AG04449 (cell line): ENCODE measurements around the gene CRISPLD2.

Source experiments
- CTCF ChIA-PET: fragments of 350-600 bp; formaldehyde crosslinking; extraction: SDS; loops from one replicate; lab custom pipeline; 2021; ENCODE audit warnings: antibody characterized with exemption; lab: Yijun Ruan, JAX
- POLR2A ChIA-PET: fragments of 400-600, 350-600 bp; formaldehyde crosslinking; extraction: SDS; loops from one replicate; lab custom pipeline; 2020; ENCODE audit warnings: antibody characterized with exemption, inconsistent platforms; lab: Yijun Ruan, JAX
- DNase-seq: peaks from one replicate; pipeline ENCODE4 v3.0.0-alpha.2; 2010; ENCODE audit warnings: low read depth, low spot score
- H3K4me3 ChIP-seq: 2 replicates; pipeline ENCODE4 v1.5.1; 2011; ENCODE audit warnings: low read depth, mild to moderate bottlenecking, control low read depth, low read length
- TF ChIP-seq, protein P1 (sequence below): IDR thresholded peaks from one replicate; pipeline ENCODE4 v1.5.1; 2011; ENCODE audit warnings: mild to moderate bottlenecking, moderate library complexity, low read length, control low read depth, inconsistent platforms; ENCODE audit not compliant: insufficient read depth; ENCODE audit errors: missing control alignments

Gene CRISPLD2

DNA sequence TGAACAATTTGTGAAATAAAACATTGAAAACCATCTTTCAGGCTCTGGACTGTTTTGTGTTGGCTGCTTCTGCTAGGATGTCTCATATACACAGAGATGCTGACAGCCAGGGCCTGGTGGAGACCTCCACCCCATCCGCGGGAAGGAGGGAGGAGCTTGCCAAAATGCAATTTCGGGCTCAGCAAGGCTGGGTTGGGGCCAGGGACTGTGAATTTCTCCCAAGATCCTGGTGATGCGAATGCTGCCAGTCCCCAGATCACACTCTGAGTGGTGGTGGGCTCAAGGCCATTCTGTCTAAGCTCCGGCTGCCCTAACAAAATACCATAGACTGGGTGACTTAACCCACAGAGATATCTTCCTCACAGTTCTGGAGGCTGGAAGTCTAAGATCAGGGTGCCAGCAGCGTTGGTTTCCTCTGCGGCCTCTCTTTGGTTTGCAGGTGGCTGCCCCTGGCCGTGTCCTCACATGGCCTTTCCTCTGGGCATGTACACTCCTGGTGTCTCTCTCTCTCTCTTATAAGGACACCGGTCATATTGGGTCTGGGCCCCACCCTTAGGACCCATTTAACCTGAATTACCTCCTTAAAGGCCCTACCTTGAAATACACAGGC, 89.8 kb downstream of the CRISPLD2 start:
- ChIA-PET CTCF (no interaction called here), POLR2A (interaction anchor here (0.6 kb wide), 1 partner anchor 29 kb away, joined by 3 read pairs; no protein-coding TSS in a partner anchor)
- H3K4me3 ChIP-seq = no peak overlapping the region
- TF ChIP-seq, protein P1, sequence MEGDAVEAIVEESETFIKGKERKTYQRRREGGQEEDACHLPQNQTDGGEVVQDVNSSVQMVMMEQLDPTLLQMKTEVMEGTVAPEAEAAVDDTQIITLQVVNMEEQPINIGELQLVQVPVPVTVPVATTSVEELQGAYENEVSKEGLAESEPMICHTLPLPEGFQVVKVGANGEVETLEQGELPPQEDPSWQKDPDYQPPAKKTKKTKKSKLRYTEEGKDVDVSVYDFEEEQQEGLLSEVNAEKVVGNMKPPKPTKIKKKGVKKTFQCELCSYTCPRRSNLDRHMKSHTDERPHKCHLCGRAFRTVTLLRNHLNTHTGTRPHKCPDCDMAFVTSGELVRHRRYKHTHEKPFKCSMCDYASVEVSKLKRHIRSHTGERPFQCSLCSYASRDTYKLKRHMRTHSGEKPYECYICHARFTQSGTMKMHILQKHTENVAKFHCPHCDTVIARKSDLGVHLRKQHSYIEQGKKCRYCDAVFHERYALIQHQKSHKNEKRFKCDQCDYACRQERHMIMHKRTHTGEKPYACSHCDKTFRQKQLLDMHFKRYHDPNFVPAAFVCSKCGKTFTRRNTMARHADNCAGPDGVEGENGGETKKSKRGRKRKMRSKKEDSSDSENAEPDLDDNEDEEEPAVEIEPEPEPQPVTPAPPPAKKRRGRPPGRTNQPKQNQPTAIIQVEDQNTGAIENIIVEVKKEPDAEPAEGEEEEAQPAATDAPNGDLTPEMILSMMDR = no peak
- DNase-seq = no peak

DNA sequence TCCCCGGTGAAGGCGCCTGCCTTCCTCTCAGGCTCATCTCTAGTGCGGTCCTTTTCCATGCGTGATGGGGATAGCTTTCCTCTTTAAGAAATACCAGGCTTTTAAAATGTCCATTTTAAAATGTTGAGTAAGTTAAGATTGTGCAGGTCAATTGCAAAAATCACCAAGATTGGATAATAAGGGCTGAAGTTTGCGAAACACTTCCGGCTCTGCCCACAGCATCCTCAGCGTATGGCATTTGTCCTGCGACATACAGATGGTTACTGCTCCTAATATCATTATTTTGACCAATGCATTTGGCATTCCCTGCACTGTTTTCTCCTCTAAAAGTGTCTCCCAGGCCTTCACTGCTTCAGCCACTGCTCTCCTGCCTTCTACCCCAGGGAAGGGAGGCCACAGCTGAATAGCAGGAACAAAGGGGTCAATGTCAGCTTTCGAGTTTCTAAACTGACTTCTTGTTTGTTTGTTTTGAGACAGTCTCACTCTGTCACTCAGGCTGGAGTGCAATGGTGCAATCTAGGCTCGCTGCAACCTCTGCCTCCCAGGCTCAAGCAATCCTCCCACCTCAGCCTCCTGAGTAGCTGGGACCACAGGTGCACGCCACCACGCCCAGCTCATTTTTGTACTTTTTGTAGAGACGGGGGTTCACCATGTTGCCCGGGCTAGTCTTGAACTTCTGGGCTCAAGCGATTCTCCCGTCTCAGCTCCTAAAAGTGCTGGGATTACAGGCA, 91.9 kb downstream of the CRISPLD2 start:
- ChIA-PET POLR2A (no interaction called here), CTCF (interaction anchor here (1.3 to 2.4 kb wide), 2 partner anchors 14 to 59 kb away, joined by 3 to 10 read pairs; no protein-coding TSS in a partner anchor)
- no peak for DNase-seq
- H3K4me3 ChIP-seq = no peak overlapping the region
- TF ChIP-seq, protein P1 = no peak

DNA sequence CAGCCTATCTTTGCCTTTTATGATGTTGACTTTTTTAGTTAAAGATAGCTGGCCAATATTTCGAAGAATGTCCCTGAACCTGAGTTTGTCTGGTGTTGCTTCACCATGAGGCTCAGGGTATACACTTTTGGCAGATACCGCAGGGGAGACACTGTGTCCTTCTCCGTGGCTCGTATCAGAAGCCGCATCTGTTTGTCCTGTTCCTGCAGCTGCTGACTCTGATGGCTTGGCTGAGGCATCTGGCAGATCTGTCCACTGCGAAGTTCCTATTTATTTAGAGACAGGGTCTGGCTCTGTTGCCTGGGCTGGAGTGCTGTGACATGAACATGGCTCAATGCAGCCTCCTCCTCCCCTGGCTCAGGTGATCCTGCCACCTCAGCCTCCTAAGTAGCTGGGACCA, 93.5 kb downstream of the CRISPLD2 start:
- TF ChIP-seq, protein P1 = no peak
- no peak overlapping the region for H3K4me3 ChIP-seq
- POLR2A ChIA-PET = no interaction called here
- CTCF ChIA-PET = interaction anchor here (1.3 to 2.4 kb wide), 2 partner anchors 12 to 159 kb away, joined by 5 to 10 read pairs; no protein-coding TSS in a partner anchor
- DNase-seq = no peak

DNA sequence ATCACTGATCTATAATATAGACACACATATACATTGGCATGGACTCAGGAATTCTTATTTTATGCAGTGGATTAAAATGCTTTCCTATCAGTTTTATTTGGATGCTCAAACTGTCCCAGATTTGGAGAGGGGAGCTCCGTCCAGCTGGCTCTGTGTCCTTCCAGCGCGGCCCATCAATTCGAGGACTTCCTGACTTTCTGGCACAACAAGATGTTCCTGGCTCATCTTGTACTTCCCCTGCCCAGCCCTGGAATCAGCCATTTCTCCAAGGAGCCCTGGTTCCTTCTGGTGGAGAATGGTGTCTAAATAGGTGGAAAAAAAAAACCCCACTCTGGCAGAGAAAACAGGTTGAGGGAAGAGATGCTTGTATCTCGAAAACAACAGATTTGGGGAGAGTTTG, 94.5 kb downstream of the CRISPLD2 start:
- no peak for DNase-seq
- no peak overlapping the region for H3K4me3 ChIP-seq
- ChIA-PET POLR2A (no interaction called here), CTCF (interaction anchor here (2.8 kb wide), 1 partner anchor 12 kb away, joined by 16 read pairs; no protein-coding TSS in a partner anchor)
- TF ChIP-seq, protein P1 = no peak

DNA sequence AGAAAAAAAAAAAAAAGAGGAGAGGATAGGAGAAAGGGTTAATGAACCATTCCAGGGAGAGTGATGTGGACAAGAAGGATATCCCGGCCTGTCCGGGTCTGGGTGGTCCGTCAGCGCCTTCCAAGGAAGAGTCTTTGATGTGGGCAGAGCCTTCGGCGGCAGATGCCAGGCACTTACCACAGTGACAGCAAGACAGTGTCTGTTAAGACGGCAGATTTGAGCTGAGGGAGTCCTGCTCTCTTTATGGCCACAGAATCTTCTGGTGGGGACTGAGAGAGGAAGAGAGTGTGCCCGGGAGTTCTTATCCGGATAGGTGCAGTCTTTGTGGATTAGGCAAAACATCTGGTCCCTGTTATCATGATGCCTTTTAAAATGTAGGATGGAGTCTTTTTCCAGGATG, 96.4 kb downstream of the CRISPLD2 start:
- TF ChIP-seq, protein P1 = no peak
- CTCF ChIA-PET = interaction anchor here (2.8 kb wide), 1 partner anchor 10 kb away, joined by 16 read pairs; no protein-coding TSS in a partner anchor
- no peak overlapping the region for H3K4me3 ChIP-seq
- POLR2A ChIA-PET = interaction anchor here (0.7 kb wide), 1 partner anchor 35 kb away, joined by 3 read pairs; no protein-coding TSS in a partner anchor
- DNase-seq = no peak

DNA sequence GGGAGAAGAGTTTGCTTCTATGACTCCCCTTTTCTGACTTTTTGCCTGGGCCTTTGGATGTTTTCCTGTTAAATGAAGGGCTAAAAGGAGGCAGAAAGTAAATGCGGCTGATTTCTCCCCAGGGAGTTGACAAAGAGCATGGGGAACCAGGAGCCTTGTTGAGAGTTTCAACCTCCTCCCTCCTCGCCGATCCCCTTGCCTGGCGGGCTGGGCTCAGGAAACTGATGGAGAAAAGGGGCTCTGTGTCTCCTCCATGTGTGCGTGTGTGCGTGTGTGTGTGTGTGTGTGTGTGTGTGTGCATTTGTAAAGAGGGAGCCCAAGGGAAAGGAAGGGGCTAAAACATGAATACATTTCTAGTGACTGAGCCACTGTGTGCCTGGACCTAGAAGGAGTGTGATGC, 97.1 kb downstream of the CRISPLD2 start:
- TF ChIP-seq, protein P1 = no peak
- CTCF ChIA-PET = interaction anchor here (2.8 kb wide), 1 partner anchor 9 kb away, joined by 16 read pairs; no protein-coding TSS in a partner anchor
- no peak overlapping the region for H3K4me3 ChIP-seq
- no peak for DNase-seq
- POLR2A ChIA-PET = no interaction called here
